Effector memory CD4-positive, alpha-beta T cell (primary cell): Measurements from ENCODE around the gene NEU1.
"Not testable (repeated sequence)": the region's sequence is repeated elsewhere in the genome, so short reads cannot be mapped to it uniquely, and the experiment has no call there.

ENCODE experiments used
- DNase-seq, 3 donors: peaks; one replicate each; pipeline ENCODE4 v3.0.0-alpha.2; 2020
- H3K27ac ChIP-seq: 2 replicates; pipeline ENCODE4 v1.7.0; 2013; ENCODE audit warnings: mild to moderate bottlenecking, low read length, moderate library complexity; ENCODE audit not compliant: insufficient read depth, poor library complexity, severe bottlenecking
- H3K27me3 ChIP-seq: replicated peaks from 2 replicates; pipeline ENCODE4 v1.7.0; 2013; ENCODE audit warnings: mild to moderate bottlenecking, low read length; ENCODE audit not compliant: insufficient read depth, control insufficient read depth, poor library complexity, severe bottlenecking
- H3K36me3 ChIP-seq: 2 replicates; pipeline ENCODE4 v1.7.0; 2013; ENCODE audit warnings: mild to moderate bottlenecking, low read length, moderate library complexity; ENCODE audit not compliant: control insufficient read depth, insufficient read depth
- H3K4me1 ChIP-seq: 2 replicates; pipeline ENCODE4 v1.7.0; 2013; ENCODE audit warnings: low read length, mild to moderate bottlenecking; ENCODE audit not compliant: control insufficient read depth, insufficient read depth, poor library complexity, severe bottlenecking
- H3K4me3 ChIP-seq: 2 replicates; pipeline ENCODE4 v1.7.0; 2013; ENCODE audit warnings: low read length, low read depth, mild to moderate bottlenecking; ENCODE audit not compliant: insufficient read depth, poor library complexity, severe bottlenecking
- H3K9me3 ChIP-seq: 2 replicates; pipeline ENCODE4 v1.7.0; 2013; ENCODE audit warnings: mild to moderate bottlenecking, low read length, moderate library complexity; ENCODE audit not compliant: control insufficient read depth

The NEU1 gene

DNA sequence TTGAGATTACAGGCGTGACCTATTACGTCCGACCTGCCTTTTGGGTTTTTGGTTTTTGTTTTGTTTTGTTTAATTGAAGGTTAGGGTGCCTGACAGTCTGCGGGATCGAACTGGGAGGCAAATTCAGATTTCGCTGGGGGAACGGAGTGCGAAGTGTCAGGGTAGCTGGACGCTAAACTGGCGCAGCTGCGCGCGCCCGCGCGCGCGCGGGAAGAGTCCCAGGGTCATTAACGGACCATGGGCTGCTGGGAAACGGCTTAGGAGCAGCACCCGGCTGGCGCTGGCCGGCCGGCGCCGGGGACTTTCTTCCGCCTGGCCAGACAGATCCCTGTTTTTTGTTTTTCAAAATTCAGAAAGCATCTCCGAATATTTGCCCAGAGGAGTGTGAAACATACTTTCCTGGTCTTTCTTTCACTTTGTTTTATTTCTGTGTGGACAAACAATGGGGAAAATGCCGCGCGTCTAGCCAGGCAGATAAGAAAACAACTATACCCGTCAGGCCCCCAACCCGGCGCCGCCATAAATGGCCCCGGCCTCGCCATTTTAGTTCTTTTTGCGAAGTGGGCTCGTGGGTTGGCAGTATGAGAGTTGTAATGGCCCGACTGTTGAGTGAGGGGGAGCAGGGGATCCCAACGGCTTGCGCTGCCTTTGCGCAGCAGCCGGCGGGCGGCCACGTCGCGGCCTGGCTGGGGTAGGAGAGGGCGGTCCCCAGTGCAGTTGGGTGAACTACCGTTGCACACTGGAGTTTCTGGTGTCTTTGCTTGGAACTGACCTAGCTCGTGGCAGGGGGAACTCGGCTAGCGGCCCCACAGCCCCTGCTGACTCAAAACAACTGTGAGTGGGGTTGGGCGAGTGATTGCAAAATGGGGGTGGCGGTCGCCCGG lies 28.0 kb downstream of the NEU1 start:
- peak overlapping the region; percentile 99 for H3K27ac ChIP-seq
- no peaks in the 10 kb centered on the region for H3K9me3 ChIP-seq
- H3K36me3 ChIP-seq, result peaks cover 13% of the 10 kb centered on the region
- H3K4me1 ChIP-seq, result peaks cover 34% of the 10 kb centered on the region
- DNase-seq, result peak; percentile 62 to 69 (median 66)
- peak overlapping the region; percentile 89 for H3K4me3 ChIP-seq
- no peaks in the 10 kb centered on the region for H3K27me3 ChIP-seq

GRCh38 chr6:31831350-31832215 lies 31.0 kb downstream of the NEU1 start:
- Histone ChIP-seq H3K4me3 (peak overlapping the region; percentile 44), H3K27ac (peak overlapping the region; percentile 69)
- DNase-seq, result no peak

GRCh38 chr6:31830886-31831335 lies 31.7 kb downstream of the NEU1 start:
- no peak for DNase-seq
- H3K27ac ChIP-seq, result peak overlapping the region; percentile 69

More at GRCh38 chr6:31831350-31832215, 31.0 kb downstream of the NEU1 start:
- Histone ChIP-seq H3K4me1 (peaks cover 15% of the 10 kb centered on the region), H3K36me3 (no peaks in the 10 kb centered on the region), H3K27me3 (no peaks in the 10 kb centered on the region), H3K9me3 (no peaks in the 10 kb centered on the region)

GRCh38 chr6:31829633-31830283 lies 32.9 kb downstream of the NEU1 start:
- no peaks in the 10 kb centered on the region for H3K27me3 ChIP-seq
- H3K4me1 ChIP-seq, result peaks cover 16% of the 10 kb centered on the region
- H3K36me3 ChIP-seq, result no peaks in the 10 kb centered on the region
- DNase-seq, result no peak
- peak overlapping the region; percentile 44 for H3K4me3 ChIP-seq
- peak overlapping the region; percentile 69 for H3K27ac ChIP-seq
- H3K9me3 ChIP-seq, result no peaks in the 10 kb centered on the region

More at GRCh38 chr6:31830886-31831335, 31.7 kb downstream of the NEU1 start:
- Histone ChIP-seq H3K4me1 (peaks cover 16% of the 10 kb centered on the region), H3K9me3 (no peaks in the 10 kb centered on the region), H3K36me3 (no peaks in the 10 kb centered on the region), H3K4me3 (peak overlapping the region; percentile 44), H3K27me3 (no peaks in the 10 kb centered on the region)

DNA sequence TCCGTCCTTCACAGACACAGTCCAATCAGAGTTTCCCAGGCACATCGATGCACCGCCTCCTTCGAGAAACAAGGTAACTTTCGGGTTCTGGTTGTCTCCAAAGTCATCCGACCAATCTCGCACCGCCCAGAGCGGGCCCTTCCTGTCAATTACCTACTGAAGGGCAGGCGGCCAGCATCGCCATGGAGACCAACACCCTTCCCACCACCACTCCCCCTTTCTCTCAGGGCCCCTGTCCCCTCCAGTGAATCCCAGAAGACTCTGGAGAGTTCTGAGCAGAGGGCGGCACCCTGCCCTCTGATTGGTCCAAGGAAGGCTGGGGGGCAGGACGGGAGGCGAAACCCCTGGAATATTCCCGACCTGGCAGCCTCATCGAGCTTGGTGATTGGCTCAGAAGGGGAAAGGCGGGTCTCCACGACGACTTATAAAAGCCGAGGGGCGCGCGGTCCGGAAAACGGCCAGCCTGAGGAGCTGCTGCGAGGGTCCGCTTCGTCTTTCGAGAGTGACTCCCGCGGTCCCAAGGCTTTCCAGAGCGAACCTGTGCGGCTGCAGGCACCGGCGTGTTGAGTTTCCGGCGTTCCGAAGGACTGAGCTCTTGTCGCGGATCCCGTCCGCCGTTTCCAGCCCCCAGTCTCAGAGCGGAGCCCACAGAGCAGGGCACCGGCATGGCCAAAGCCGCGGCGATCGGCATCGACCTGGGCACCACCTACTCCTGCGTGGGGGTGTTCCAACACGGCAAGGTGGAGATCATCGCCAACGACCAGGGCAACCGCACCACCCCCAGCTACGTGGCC lies 35.1 kb downstream of the NEU1 start, which contains the start of gene HSPA1B:
TSS of gene HSPA1B (plus strand) at position 453 of the 794 bp plus-strand sequence. CDS start at position 666, 213 bp downstream.
- peak; percentile 82 to 89 (median 84) for DNase-seq
- Histone ChIP-seq H3K9me3 (no peaks in the 10 kb centered on the region), H3K36me3 (no peaks in the 10 kb centered on the region)

DNA sequence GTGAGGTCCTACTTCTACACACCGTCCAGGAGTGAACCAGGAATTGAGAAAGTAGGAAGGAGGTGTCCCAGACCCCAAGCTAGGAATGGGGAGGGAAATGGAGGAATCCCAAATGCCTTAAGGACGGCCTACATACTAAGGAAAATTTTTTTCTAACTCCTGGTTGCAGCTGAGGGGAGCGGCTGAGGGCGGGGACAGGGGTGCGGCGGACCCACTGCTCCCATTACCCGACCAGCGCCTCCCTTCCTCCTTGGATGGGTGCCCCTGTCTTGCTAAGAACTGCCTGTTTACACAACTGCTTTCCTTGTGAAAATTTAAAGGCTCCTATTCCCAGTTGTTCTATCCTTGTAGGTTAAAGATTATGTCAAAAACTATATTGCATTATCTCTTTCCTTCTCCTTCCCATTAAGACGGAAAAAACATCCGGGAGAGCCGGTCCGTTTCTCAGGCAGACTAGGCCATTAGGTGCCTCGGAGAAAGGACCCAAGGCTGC lies 35.8 kb downstream of the NEU1 start:
- H3K9me3 ChIP-seq, result no peaks in the 10 kb centered on the region
- H3K36me3 ChIP-seq, result no peaks in the 10 kb centered on the region
- H3K27ac ChIP-seq, result peak overlapping the region; percentile 80
- H3K27me3 ChIP-seq, result no peaks in the 10 kb centered on the region
- H3K4me3 ChIP-seq, result peak overlapping the region; percentile 76
- H3K4me1 ChIP-seq, result peaks cover 23% of the 10 kb centered on the region
- no peak for DNase-seq

More for the DNA sequence above, 35.1 kb downstream of the NEU1 start, which contains the start of gene HSPA1B:
- H3K4me1 ChIP-seq, result peaks cover 18% of the 10 kb centered on the region
- peak within 1 kb of the TSS; percentile 80 for H3K27ac ChIP-seq
- no peaks in the 10 kb centered on the region for H3K27me3 ChIP-seq
- peak within 1 kb of the TSS; percentile 76 for H3K4me3 ChIP-seq

GRCh38 chr6:31825553-31825952 lies 37.1 kb downstream of the NEU1 start:
- Histone ChIP-seq H3K4me1 (peaks cover 25% of the 10 kb centered on the region), H3K4me3 (no peak overlapping the region), H3K36me3 (no peaks in the 10 kb centered on the region), H3K9me3 (no peaks in the 10 kb centered on the region), H3K27me3 (no peaks in the 10 kb centered on the region), H3K27ac (no peak overlapping the region)
- DNase-seq, result no peak

GRCh38 chr6:31823592-31824196 lies 38.9 kb downstream of the NEU1 start:
- H3K9me3 ChIP-seq, H3K27me3 ChIP-seq, DNase-seq, H3K36me3 ChIP-seq, H3K4me3 ChIP-seq: not testable (repeated sequence)
- peak overlapping the region; percentile 11 for H3K27ac ChIP-seq
- peaks cover 24% of the 10 kb centered on the region for H3K4me1 ChIP-seq
